Epithelial cell of umbilical artery (primary cell): Measurements from ENCODE around the gene PXMP2. TPM values are rescaled to one million over a fixed set of nuclear protein-coding genes. Genes with fewer than 3 reads are reported as not detected.

Experiments
- total RNA-seq: library from RNA; depleted of rRNA; stranded (reverse); fragments of >200 nt; gene quantifications from 2 replicates; pipeline ENCODE4 v1.2.3, GENCODE V29; 2014

The PXMP2 gene
- 21.1 and 26.4 TPM in 2 replicates for total RNA-seq

GRCh38 chr12:132687211-132688164 lies at the start of gene PXMP2, which contains the start of gene POLE:
TSS of gene PXMP2 (plus strand) at chr12:132687587. CDS start at chr12:132687671, 84 bp downstream.
TSS of gene POLE (minus strand) at chr12:132687342. CDS start at chr12:132687315, 27 bp downstream.

GRCh38 chr12:132710405-132711079 lies 23.2 kb downstream of the PXMP2 start, which contains the start of gene PGAM5:
TSS of gene PGAM5 (plus strand) at chr12:132710842. CDS start at chr12:132710877, 35 bp downstream.

Other genes starting within 250 kb of the PXMP2 start
- gene FBRSL1, start 197.4 kb upstream of the PXMP2 start, total RNA-seq: 4.0 and 20.8 TPM in 2 replicates
- not detected in 2 replicates for gene LRCOL1, start 77.0 kb upstream of the PXMP2 start, total RNA-seq
- gene P2RX2, start 68.8 kb upstream of the PXMP2 start, total RNA-seq: not detected in 2 replicates
- 14.3 and 21.1 TPM in 2 replicates for gene POLE, start 245 bp upstream of the PXMP2 start, total RNA-seq
- gene PGAM5, start 23.3 kb downstream of the PXMP2 start, total RNA-seq: 62.7 and 82.5 TPM in 2 replicates
- 51.2 and 53.9 TPM in 2 replicates for gene ANKLE2, start 74.2 kb downstream of the PXMP2 start, total RNA-seq
- gene GOLGA3, start 141.3 kb downstream of the PXMP2 start, total RNA-seq: 81.3 and 99.7 TPM in 2 replicates
- gene CHFR, start 200.0 kb downstream of the PXMP2 start, total RNA-seq: 36.5 and 36.7 TPM in 2 replicates